GM18868 (cell line): ENCODE measurements around the gene DRC3.

Experiments used
- ATAC-seq: cut with Tn5 transposase; IDR thresholded peaks from one replicate; pipeline ENCODE4 v1.9.1; 2021; ENCODE audit warnings: mild to moderate bottlenecking, moderate library complexity; ENCODE audit not compliant: unreplicated experiment

Gene DRC3

GRCh38 chr17:18018411-18018921, 45.8 kb downstream of the DRC3 start:
- ATAC-seq, result no peak

- no peak for ATAC-seq
Observed at GRCh38 chr17:18019838-18020154, 47.1 kb downstream of the DRC3 start.

GRCh38 chr17:18020971-18021370, 48.3 kb downstream of the DRC3 start:
- ATAC-seq, result no peak

GRCh38 chr17:18021372-18021771, 48.7 kb downstream of the DRC3 start:
- ATAC-seq, result no peak

- ATAC-seq, result no peak
Observed at GRCh38 chr17:18025241-18025944, 52.7 kb downstream of the DRC3 start.

GRCh38 chr17:18025945-18026776, 53.5 kb downstream of the DRC3 start:
- ATAC-seq, result no peak

- no peak for ATAC-seq
Observed at GRCh38 chr17:18027280-18027679, 54.6 kb downstream of the DRC3 start.

GRCh38 chr17:18028114-18028951, 55.7 kb downstream of the DRC3 start:
- ATAC-seq, result no peak

- no peak for ATAC-seq
Observed at GRCh38 chr17:18028952-18029540, 56.4 kb downstream of the DRC3 start.

GRCh38 chr17:18031955-18032354, 59.3 kb downstream of the DRC3 start:
- no peak for ATAC-seq

GRCh38 chr17:18033442-18034099, 60.9 kb downstream of the DRC3 start:
- ATAC-seq, result peak; percentile 79

GRCh38 chr17:18035704-18036103, 63.0 kb downstream of the DRC3 start:
- ATAC-seq, result no peak

GRCh38 chr17:18037486-18037885, 64.8 kb downstream of the DRC3 start:
- no peak for ATAC-seq

- no peak for ATAC-seq
Observed at GRCh38 chr17:18038149-18038850, 65.6 kb downstream of the DRC3 start.

GRCh38 chr17:18038861-18039534, 66.3 kb downstream of the DRC3 start, which contains the start of the genes ATPAF2 and GID4:
ATPAF2 (minus strand) TSS chr17:18039168; CDS start chr17:18039013, 155 bp downstream.
GID4 (plus strand) TSS chr17:18039408; CDS start chr17:18039465, 57 bp downstream.
- peak; percentile 89 for ATAC-seq

- peak; percentile 30 for ATAC-seq
Observed at GRCh38 chr17:18039535-18040260, 67.0 kb downstream of the DRC3 start.

- no peak for ATAC-seq
Observed at GRCh38 chr17:18040261-18040858, 67.7 kb downstream of the DRC3 start.

- ATAC-seq, result no peak
Observed at GRCh38 chr17:18041776-18042175, 69.1 kb downstream of the DRC3 start.
